Peyer's patch (tissue), 4 donors: Measurements from ENCODE around the gene CACNA2D2.

Source experiments
- POLR2A ChIP-seq, 2 donors: fragments of 450-650 bp; IDR thresholded peaks; one replicate each; pipeline ENCODE4 v1.5.1; 2017; ENCODE audit warnings: antibody characterized with exemption in 2 of 2, mild to moderate bottlenecking in 2 of 2, moderate library complexity in 2 of 2
- TF ChIP-seq, protein P1 (sequence below), 6 experiments: fragments of 450-650 bp in 4 of 6; fragments of 200-600 bp in 2 of 6; sonication (generic) in 1 of 6; IDR thresholded peaks; one replicate each; pipeline ENCODE4 v1.5.1; 2017 to 2019; ENCODE audit warnings: antibody characterized with exemption in 6 of 6, mild to moderate bottlenecking in 3 of 6, moderate library complexity in 1 of 6

DNA sequence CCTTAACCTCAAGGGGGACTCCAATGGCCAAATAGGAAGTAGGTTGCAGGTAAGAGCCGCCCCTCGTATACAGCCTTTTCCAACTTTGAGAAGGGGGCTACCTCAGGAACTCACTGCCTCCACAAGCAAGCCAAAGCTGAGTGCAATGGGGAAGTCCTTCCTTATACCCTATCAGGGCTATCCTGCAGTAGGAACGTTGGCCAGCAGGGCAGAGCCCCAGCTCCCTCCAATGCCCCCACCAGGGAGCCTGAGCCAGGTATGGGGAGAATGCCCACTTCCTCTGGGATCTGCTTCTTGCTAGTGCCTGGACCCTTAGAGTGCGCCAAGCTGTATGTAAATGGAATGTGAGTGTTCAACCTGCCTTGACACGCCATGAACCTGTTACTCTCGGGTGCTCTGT is 16.3 kb downstream of the CACNA2D2 start:
- TF ChIP-seq, protein P1, sequence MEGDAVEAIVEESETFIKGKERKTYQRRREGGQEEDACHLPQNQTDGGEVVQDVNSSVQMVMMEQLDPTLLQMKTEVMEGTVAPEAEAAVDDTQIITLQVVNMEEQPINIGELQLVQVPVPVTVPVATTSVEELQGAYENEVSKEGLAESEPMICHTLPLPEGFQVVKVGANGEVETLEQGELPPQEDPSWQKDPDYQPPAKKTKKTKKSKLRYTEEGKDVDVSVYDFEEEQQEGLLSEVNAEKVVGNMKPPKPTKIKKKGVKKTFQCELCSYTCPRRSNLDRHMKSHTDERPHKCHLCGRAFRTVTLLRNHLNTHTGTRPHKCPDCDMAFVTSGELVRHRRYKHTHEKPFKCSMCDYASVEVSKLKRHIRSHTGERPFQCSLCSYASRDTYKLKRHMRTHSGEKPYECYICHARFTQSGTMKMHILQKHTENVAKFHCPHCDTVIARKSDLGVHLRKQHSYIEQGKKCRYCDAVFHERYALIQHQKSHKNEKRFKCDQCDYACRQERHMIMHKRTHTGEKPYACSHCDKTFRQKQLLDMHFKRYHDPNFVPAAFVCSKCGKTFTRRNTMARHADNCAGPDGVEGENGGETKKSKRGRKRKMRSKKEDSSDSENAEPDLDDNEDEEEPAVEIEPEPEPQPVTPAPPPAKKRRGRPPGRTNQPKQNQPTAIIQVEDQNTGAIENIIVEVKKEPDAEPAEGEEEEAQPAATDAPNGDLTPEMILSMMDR (IDR thresholded peaks at IDR 0.05): no peak
- TF ChIP-seq POLR2A (IDR thresholded peaks at IDR 0.05): no peak
